WTC11 (cell line): ENCODE results near the gene ZNF564. TPM values are rescaled to one million over a fixed set of nuclear protein-coding genes. Genes with fewer than 3 reads are reported as not detected.

Experiments used
- ATAC-seq: fragments of 200-7000 bp; cut with Tn5 transposase; 2 replicates; pipeline ENCODE4 v1.10.0; 2021; ENCODE audit warnings: mild to moderate bottlenecking, moderate library complexity
- Bru-seq: library from RNA; stranded (reverse); fragments of 400-500 nt; gene quantifications from one replicate; lab custom pipeline; 2021; lab: Mats Ljungman, UMichigan
- CTCF ChIA-PET: fragments of 300-600 bp; sonication (Branson Sonifier 250); formaldehyde crosslinking; loops from one replicate; lab custom pipeline; 2021; ENCODE audit warnings: antibody characterized with exemption; lab: Charles Lee
- POLR2A ChIA-PET: fragments of 350-600 bp; sonication (Branson Sonifier 250); formaldehyde crosslinking; loops from one replicate; lab custom pipeline; 2021; ENCODE audit warnings: antibody characterized with exemption; lab: Charles Lee
- DNase-seq: peaks from one replicate; pipeline ENCODE4 v3.0.0; 2021; ENCODE audit warnings: low spot score
- H3K27ac Mint-ChIP-seq: 2 replicates; pipeline ENCODE4 v1.8.0; 2021; ENCODE audit warnings: mixed read lengths
- H3K27me3 Mint-ChIP-seq: 2 replicates; pipeline ENCODE4 v1.8.0; 2021; ENCODE audit warnings: low read depth, mild to moderate bottlenecking, moderate library complexity, mixed read lengths
- H3K36me3 Mint-ChIP-seq: 2 replicates; pipeline ENCODE4 v1.8.0; 2021; ENCODE audit warnings: mixed read lengths
- H3K4me1 Mint-ChIP-seq: 2 replicates; pipeline ENCODE4 v1.8.0; 2022; ENCODE audit warnings: mixed read lengths
- H3K4me3 Mint-ChIP-seq: 2 replicates; pipeline ENCODE4 v1.8.0; 2021; ENCODE audit warnings: mild to moderate bottlenecking, moderate library complexity, mixed read lengths
- H3K9me3 Mint-ChIP-seq: 2 replicates; pipeline ENCODE4 v1.8.0; 2021; ENCODE audit warnings: mixed read lengths
- ARID4B ChIP-seq: sonication (generic); formaldehyde crosslinking; IDR thresholded peaks from 2 replicates; pipeline ENCODE4 v1.8.0; 2023; ENCODE audit warnings: missing genetic modification reagents, mild to moderate bottlenecking, borderline replicate concordance
- CBFB ChIP-seq: sonication (generic); formaldehyde crosslinking; IDR thresholded peaks from 2 replicates; pipeline ENCODE4 v1.8.1; 2022; ENCODE audit warnings: mild to moderate bottlenecking, low read depth, missing genetic modification reagents
- CREB1 ChIP-seq: sonication (generic); formaldehyde crosslinking; IDR thresholded peaks from 2 replicates; pipeline ENCODE4 v1.8.0; 2023; ENCODE audit warnings: mild to moderate bottlenecking, missing genetic modification reagents
- FOXK1 ChIP-seq: sonication (generic); formaldehyde crosslinking; IDR thresholded peaks from 2 replicates; pipeline ENCODE4 v1.8.0; 2022; ENCODE audit warnings: mild to moderate bottlenecking, moderate library complexity, missing genetic modification reagents
- FOXP4 ChIP-seq: sonication (generic); formaldehyde crosslinking; IDR thresholded peaks from 2 replicates; pipeline ENCODE4 v1.8.0; 2022; ENCODE audit warnings: mild to moderate bottlenecking, missing genetic modification reagents
- GABPB1 ChIP-seq: sonication (generic); formaldehyde crosslinking; IDR thresholded peaks from 2 replicates; pipeline ENCODE4 v1.8.1; 2023; ENCODE audit warnings: mild to moderate bottlenecking, missing genetic modification reagents
- IRF2 ChIP-seq: sonication (generic); formaldehyde crosslinking; IDR thresholded peaks from 2 replicates; pipeline ENCODE4 v1.8.0; 2022; ENCODE audit warnings: low read depth, missing genetic modification reagents, borderline replicate concordance
- JUN ChIP-seq: sonication (generic); formaldehyde crosslinking; IDR thresholded peaks from 2 replicates; pipeline ENCODE4 v1.8.0; 2023; ENCODE audit warnings: mild to moderate bottlenecking, missing genetic modification reagents
- NFYB ChIP-seq: sonication (generic); formaldehyde crosslinking; conservative IDR thresholded peaks from 2 replicates; pipeline ENCODE4 v1.8.0; 2022; ENCODE audit warnings: low read depth, missing genetic modification reagents
- NR3C1 ChIP-seq: sonication (generic); formaldehyde crosslinking; conservative IDR thresholded peaks from 2 replicates; pipeline ENCODE4 v1.8.1; 2023; ENCODE audit warnings: low read depth, mild to moderate bottlenecking, missing genetic modification reagents
- PRRX2 ChIP-seq: fragments of 250-450 bp; sonication (Bioruptor Pico); IDR thresholded peaks from 2 replicates; pipeline ENCODE4 v1.8.0; 2021; ENCODE audit warnings: mild to moderate bottlenecking
- SP1 ChIP-seq: sonication (generic); formaldehyde crosslinking; conservative IDR thresholded peaks from 2 replicates; pipeline ENCODE4 v1.8.1; 2022; ENCODE audit warnings: missing genetic modification reagents
- ZNF121 ChIP-seq: sonication (generic); formaldehyde crosslinking; IDR thresholded peaks from 2 replicates; pipeline ENCODE4 v1.8.0; 2023; ENCODE audit warnings: missing genetic modification reagents
- ZNF138 ChIP-seq: sonication (generic); formaldehyde crosslinking; conservative IDR thresholded peaks from 2 replicates; pipeline ENCODE4 v1.8.1; 2022; ENCODE audit warnings: mild to moderate bottlenecking, moderate library complexity, missing genetic modification reagents
- ZNF219 ChIP-seq: sonication (generic); formaldehyde crosslinking; IDR thresholded peaks from 2 replicates; pipeline ENCODE4 v1.8.0; 2023; ENCODE audit warnings: missing genetic modification reagents, mild to moderate bottlenecking, borderline replicate concordance
- long read RNA-seq, 3 experiments: library from RNA in 1 of 3; library from capped mRNA in 1 of 3; library from polyadenylated mRNA in 1 of 3; unstranded in 2 of 3; stranded (forward) in 1 of 3; transcript quantifications; one replicate each; pipeline ENCODE4 v2.0.0, GENCODE V29; 2021
- total RNA-seq: library from RNA; stranded (reverse); gene quantifications from 3 replicates; pipeline ENCODE4 v1.2.3, GENCODE V29; 2021
- TF ChIP-seq, protein P1 (sequence below): sonication (generic); formaldehyde crosslinking; IDR thresholded peaks from 2 replicates; pipeline ENCODE4 v1.8.0; 2022; ENCODE audit warnings: mild to moderate bottlenecking, missing genetic modification reagents
- TF ChIP-seq, protein P2 (sequence below): sonication (generic); formaldehyde crosslinking; IDR thresholded peaks from 2 replicates; pipeline ENCODE4 v1.8.1; 2022; ENCODE audit warnings: mild to moderate bottlenecking, moderate library complexity, missing genetic modification reagents
- TF ChIP-seq, protein P3 (sequence below): sonication (generic); formaldehyde crosslinking; IDR thresholded peaks from 2 replicates; pipeline ENCODE4 v1.8.0; 2022; ENCODE audit warnings: mild to moderate bottlenecking, missing genetic modification reagents
- TF ChIP-seq, protein P4 (sequence below): sonication (generic); formaldehyde crosslinking; IDR thresholded peaks from 2 replicates; pipeline ENCODE4 v1.8.0; 2023; ENCODE audit warnings: mild to moderate bottlenecking, missing genetic modification reagents
- TF ChIP-seq, protein P5 (sequence below): sonication (generic); formaldehyde crosslinking; IDR thresholded peaks from 2 replicates; pipeline ENCODE4 v1.8.1; 2023; ENCODE audit warnings: mild to moderate bottlenecking, moderate library complexity, missing genetic modification reagents

The ZNF564 gene
- total RNA-seq (8.9 to 11.1 TPM (median 10.7 TPM) in 3 replicates), Bru-seq, nascent RNA (percentile 91 among the genes with signal in this experiment)
- long read RNA-seq, experiment 1, transcript ZNF564-201 (4 exons, 2,935 nt) = major isoform, 23 of 26 reads
- long read RNA-seq, experiment 1, partial matches to known transcripts = 0 of 26 reads
- long read RNA-seq, experiment 1, other reads (novel, unspliced or antisense) = 3 of 26 reads
- long read RNA-seq, experiment 2, transcript ZNF564-201 (4 exons, 2,935 nt) = major isoform, 7 of 7 reads
- long read RNA-seq, experiment 2, partial matches to known transcripts = 0 of 7 reads
- long read RNA-seq, experiment 2, other reads (novel, unspliced or antisense) = 0 of 7 reads
- long read RNA-seq, experiment 3, transcript ZNF564-201 (4 exons, 2,935 nt) = major isoform, 10 of 12 reads
- long read RNA-seq, experiment 3, partial matches to known transcripts = 0 of 12 reads
- long read RNA-seq, experiment 3, other reads (novel, unspliced or antisense) = 1 of 12 reads

DNA sequence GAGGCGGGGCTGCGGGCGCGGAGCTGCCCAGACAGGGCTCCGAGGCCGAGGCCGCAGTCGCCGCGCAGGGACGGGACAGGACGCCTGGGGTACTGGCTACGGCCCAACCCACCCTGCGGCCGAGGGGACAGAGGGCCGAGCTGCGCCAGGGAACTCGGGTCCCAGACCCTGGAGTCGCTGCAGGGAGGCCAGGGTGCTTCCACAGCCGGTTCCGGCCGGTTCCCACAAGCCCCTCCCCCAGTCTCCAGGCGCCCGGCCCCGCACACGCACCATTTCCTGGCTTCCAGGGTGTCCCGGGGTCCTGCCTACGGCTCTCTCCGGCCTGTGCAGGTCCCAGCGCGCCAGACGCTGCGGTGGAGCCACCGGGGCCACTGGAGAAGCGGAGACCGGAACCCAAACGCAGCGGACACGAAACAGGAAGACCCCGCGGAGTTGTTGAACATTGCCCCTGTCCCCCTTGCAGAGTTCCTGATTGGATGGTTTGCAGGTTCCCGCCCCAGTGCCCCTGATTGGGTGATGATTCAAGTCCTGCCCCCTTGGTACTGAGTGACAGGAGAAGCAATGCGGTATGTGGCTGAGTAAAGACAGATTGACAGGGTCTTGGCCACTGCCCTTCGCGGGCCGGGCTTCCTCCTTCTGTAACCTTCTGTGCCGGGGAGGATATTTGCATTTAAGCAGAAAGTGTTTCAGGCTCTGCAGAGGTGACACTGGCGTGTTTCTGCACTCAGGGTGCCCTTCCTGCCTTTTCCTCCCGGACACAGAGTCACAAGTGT lies at the start of gene ZNF564:
TSS of gene ZNF564 (minus strand) at position 423 of the 773 bp plus-strand sequence. CDS start at position 273, 150 bp downstream.
- peak; percentile 95 for DNase-seq
- Mint-ChIP-seq H3K27me3 (no peaks in the 10 kb centered on the region; the same call in 1 of the 2 replicates), H3K27ac (peak within 1 kb of the TSS; percentile 99), H3K4me3 (peak within 1 kb of the TSS; percentile 94), H3K36me3 (peaks cover 16% of the 10 kb centered on the region), H3K4me1 (peaks cover 19% of the 10 kb centered on the region), H3K9me3 (no peaks in the 10 kb centered on the region)
- ChIA-PET CTCF (interaction anchor here (1.0 to 1.5 kb wide), 4 partner anchors 56 to 628 kb away, joined by 3 to 4 read pairs (median 3); partner anchors contain the start of gene ZNF709), POLR2A (interaction anchor here (0.5 to 1.1 kb wide), 4 partner anchors 12 to 235 kb away, joined by 3 read pairs; partner anchors contain the start of gene ZNF442)
- peak; percentile 95 for ATAC-seq
- TF ChIP-seq ZNF138 (CRISPR knock-in tag) (no peak), IRF2 (CRISPR knock-in tag) (no peak), ARID4B (CRISPR knock-in tag) (peak; percentile 79; the same call in 1 of the 2 replicates), FOXK1 (CRISPR knock-in tag) (peak; percentile 76), FOXP4 (CRISPR knock-in tag) (peak; percentile 44; the same call in 1 of the 2 replicates), ZNF219 (CRISPR knock-in tag) (0 out of 2 replicates have a peak, but pooled peaks have one; percentile 13), NFYB (peak; percentile 99), CREB1 (CRISPR knock-in tag) (no peak), SP1 (peak; percentile 95), CBFB (no peak), GABPB1 (CRISPR knock-in tag) (peak; percentile 65), ZNF121 (CRISPR knock-in tag) (no peak), PRRX2 (CRISPR knock-in tag) (no peak), NR3C1 (CRISPR knock-in tag) (no peak), JUN (CRISPR knock-in tag) (0 out of 2 replicates have a peak, but pooled peaks have one; percentile 58)
- TF ChIP-seq, protein P1, sequence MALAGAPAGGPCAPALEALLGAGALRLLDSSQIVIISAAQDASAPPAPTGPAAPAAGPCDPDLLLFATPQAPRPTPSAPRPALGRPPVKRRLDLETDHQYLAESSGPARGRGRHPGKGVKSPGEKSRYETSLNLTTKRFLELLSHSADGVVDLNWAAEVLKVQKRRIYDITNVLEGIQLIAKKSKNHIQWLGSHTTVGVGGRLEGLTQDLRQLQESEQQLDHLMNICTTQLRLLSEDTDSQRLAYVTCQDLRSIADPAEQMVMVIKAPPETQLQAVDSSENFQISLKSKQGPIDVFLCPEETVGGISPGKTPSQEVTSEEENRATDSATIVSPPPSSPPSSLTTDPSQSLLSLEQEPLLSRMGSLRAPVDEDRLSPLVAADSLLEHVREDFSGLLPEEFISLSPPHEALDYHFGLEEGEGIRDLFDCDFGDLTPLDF (CRISPR knock-in tag) = no peak
- TF ChIP-seq, protein P2, sequence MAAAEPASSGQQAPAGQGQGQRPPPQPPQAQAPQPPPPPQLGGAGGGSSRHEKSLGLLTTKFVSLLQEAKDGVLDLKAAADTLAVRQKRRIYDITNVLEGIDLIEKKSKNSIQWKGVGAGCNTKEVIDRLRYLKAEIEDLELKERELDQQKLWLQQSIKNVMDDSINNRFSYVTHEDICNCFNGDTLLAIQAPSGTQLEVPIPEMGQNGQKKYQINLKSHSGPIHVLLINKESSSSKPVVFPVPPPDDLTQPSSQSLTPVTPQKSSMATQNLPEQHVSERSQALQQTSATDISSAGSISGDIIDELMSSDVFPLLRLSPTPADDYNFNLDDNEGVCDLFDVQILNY (CRISPR knock-in tag) = peak; percentile 43; the same call in 1 of the 2 replicates
- TF ChIP-seq, protein P3, sequence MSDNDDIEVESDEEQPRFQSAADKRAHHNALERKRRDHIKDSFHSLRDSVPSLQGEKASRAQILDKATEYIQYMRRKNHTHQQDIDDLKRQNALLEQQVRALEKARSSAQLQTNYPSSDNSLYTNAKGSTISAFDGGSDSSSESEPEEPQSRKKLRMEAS = peak; percentile 63; the same call in 1 of the 2 replicates
- TF ChIP-seq, protein P4, sequence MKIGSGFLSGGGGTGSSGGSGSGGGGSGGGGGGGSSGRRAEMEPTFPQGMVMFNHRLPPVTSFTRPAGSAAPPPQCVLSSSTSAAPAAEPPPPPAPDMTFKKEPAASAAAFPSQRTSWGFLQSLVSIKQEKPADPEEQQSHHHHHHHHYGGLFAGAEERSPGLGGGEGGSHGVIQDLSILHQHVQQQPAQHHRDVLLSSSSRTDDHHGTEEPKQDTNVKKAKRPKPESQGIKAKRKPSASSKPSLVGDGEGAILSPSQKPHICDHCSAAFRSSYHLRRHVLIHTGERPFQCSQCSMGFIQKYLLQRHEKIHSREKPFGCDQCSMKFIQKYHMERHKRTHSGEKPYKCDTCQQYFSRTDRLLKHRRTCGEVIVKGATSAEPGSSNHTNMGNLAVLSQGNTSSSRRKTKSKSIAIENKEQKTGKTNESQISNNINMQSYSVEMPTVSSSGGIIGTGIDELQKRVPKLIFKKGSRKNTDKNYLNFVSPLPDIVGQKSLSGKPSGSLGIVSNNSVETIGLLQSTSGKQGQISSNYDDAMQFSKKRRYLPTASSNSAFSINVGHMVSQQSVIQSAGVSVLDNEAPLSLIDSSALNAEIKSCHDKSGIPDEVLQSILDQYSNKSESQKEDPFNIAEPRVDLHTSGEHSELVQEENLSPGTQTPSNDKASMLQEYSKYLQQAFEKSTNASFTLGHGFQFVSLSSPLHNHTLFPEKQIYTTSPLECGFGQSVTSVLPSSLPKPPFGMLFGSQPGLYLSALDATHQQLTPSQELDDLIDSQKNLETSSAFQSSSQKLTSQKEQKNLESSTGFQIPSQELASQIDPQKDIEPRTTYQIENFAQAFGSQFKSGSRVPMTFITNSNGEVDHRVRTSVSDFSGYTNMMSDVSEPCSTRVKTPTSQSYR (CRISPR knock-in tag) = peak; percentile 68; the same call in 1 of the 2 replicates
- TF ChIP-seq, protein P5, sequence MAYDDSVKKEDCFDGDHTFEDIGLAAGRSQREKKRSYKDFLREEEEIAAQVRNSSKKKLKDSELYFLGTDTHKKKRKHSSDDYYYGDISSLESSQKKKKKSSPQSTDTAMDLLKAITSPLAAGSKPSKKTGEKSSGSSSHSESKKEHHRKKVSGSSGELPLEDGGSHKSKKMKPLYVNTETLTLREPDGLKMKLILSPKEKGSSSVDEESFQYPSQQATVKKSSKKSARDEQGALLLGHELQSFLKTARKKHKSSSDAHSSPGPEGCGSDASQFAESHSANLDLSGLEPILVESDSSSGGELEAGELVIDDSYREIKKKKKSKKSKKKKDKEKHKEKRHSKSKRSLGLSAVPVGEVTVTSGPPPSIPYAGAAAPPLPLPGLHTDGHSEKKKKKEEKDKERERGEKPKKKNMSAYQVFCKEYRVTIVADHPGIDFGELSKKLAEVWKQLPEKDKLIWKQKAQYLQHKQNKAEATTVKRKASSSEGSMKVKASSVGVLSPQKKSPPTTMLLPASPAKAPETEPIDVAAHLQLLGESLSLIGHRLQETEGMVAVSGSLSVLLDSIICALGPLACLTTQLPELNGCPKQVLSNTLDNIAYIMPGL (CRISPR knock-in tag) = peak; percentile 94
